ENCODE results near the gene TMPRSS5.

DNA sequence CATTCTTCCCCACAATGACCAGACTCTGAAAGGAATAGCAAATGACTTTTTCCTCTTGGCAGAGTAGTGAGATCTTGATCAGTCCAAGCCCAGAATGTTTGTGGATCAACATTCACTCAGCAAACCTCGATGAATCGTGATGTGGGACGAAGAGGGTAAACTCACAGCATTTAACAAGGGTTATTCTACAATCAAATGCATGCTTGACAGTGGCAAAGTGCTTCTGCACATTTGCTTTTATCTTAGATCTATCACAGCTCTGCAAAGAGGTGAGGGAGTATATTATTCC lies 31.8 kb downstream of the TMPRSS5 start:
- TF ChIP-seq YY1 (IDR thresholded peaks at IDR 0.05; ENCODE audit: insufficient read depth, insufficient read length) (no peak), ZNF274 (IDR thresholded peaks at IDR 0.05; ENCODE audit: low read depth, low read length) (no peak)

Measured in NT2/D1 (cell line).